HFFc6 (cell line): ENCODE measurements around the gene PCYT2. TPM values are rescaled to one million over a fixed set of nuclear protein-coding genes. Genes with fewer than 3 reads are reported as not detected.

ENCODE experiments used
- DNase-seq: peaks from one replicate; pipeline ENCODE4 v3.0.0-alpha.2; 2018
- H3K27ac Mint-ChIP-seq: 2 replicates; pipeline ENCODE4 v1.8.0; 2020; ENCODE audit warnings: mild to moderate bottlenecking, mixed read lengths
- H3K27me3 Mint-ChIP-seq: 2 replicates; pipeline ENCODE4 v1.8.0; 2021; ENCODE audit warnings: mild to moderate bottlenecking, moderate library complexity, mixed read lengths; ENCODE audit not compliant: insufficient read depth
- H3K36me3 Mint-ChIP-seq: 2 replicates; pipeline ENCODE4 v1.8.0; 2021; ENCODE audit warnings: low read depth, mixed read lengths
- H3K4me1 Mint-ChIP-seq: 2 replicates; pipeline ENCODE4 v1.8.0; 2020; ENCODE audit warnings: low read depth, mixed read lengths
- H3K4me3 Mint-ChIP-seq: 2 replicates; pipeline ENCODE4 v1.8.0; 2020; ENCODE audit warnings: mild to moderate bottlenecking, moderate library complexity, mixed read lengths
- H3K9me3 Mint-ChIP-seq: 2 replicates; pipeline ENCODE4 v1.8.0; 2020; ENCODE audit warnings: mild to moderate bottlenecking, mixed read lengths
- CTCF ChIP-seq: fragments of 200-600 bp; sonication (generic); IDR thresholded peaks from 2 replicates; pipeline ENCODE4 v1.5.0; 2021; ENCODE audit warnings: antibody characterized with exemption, mild to moderate bottlenecking
- total RNA-seq, 6 experiments: library from RNA; stranded (reverse); fragmentation: NEBNext Ultra II Directional; extraction: Animal tissue kit (Norgen Biotek cat#: 25700); gene quantifications; 2 replicates in 1 of 6; 3 replicates in 5 of 6; pipeline ENCODE4 v1.2.3, GENCODE V29; 2021

PCYT2 gene
- total RNA-seq, 6 experiments from 2014 or later, result 33.2 to 45.8 (median 35.8) TPM

- no peak overlapping the region for H3K4me3 Mint-ChIP-seq
- no peaks in the 10 kb centered on the region for H3K36me3 Mint-ChIP-seq
- H3K9me3 Mint-ChIP-seq, result no peaks in the 10 kb centered on the region
- no peak for DNase-seq
- H3K27ac Mint-ChIP-seq, result no peak overlapping the region
- peaks cover 15% of the 10 kb centered on the region for H3K27me3 Mint-ChIP-seq
- no peak for TF ChIP-seq CTCF
- no peaks in the 10 kb centered on the region for H3K4me1 Mint-ChIP-seq
Measured at GRCh38 chr17:81948635-81949378, 37.6 kb upstream of the PCYT2 start.

- Mint-ChIP-seq H3K36me3 (no peaks in the 10 kb centered on the region), H3K4me3 (no peak within 1 kb of the TSS), H3K9me3 (no peaks in the 10 kb centered on the region), H3K4me1 (no peaks in the 10 kb centered on the region), H3K27ac (no peak within 1 kb of the TSS), H3K27me3 (peaks cover 21% of the 10 kb centered on the region)
- TF ChIP-seq CTCF, result no peak
- DNase-seq, result no peak
Measured at GRCh38 chr17:81947189-81947588, 36.0 kb upstream of the PCYT2 start, which contains the start of gene MYADML2. Gene MYADML2 (minus strand): TSS chr17:81947233. CDS start chr17:81941741, 5,492 bp downstream.

GRCh38 chr17:81944858-81945257, 33.7 kb upstream of the PCYT2 start:
- no peak overlapping the region for H3K27ac Mint-ChIP-seq

GRCh38 chr17:81942167-81942553, 31.0 kb upstream of the PCYT2 start:
- Mint-ChIP-seq H3K4me3 (no peak overlapping the region), H3K27ac (no peak overlapping the region), H3K27me3 (peaks cover 16% of the 10 kb centered on the region), H3K36me3 (no peaks in the 10 kb centered on the region), H3K4me1 (peaks cover 6% of the 10 kb centered on the region), H3K9me3 (no peaks in the 10 kb centered on the region)
- no peak for DNase-seq
- no peak for TF ChIP-seq CTCF

More at GRCh38 chr17:81944858-81945257, 33.7 kb upstream of the PCYT2 start:
- Mint-ChIP-seq H3K27me3 (peaks cover 18% of the 10 kb centered on the region), H3K9me3 (no peaks in the 10 kb centered on the region), H3K36me3 (no peaks in the 10 kb centered on the region), H3K4me3 (no peak overlapping the region), H3K4me1 (no peaks in the 10 kb centered on the region)
- DNase-seq, result no peak
- TF ChIP-seq CTCF, result no peak

GRCh38 chr17:81941484-81942166, 30.4 kb upstream of the PCYT2 start:
- peaks cover 6% of the 10 kb centered on the region for H3K4me1 Mint-ChIP-seq
- H3K27me3 Mint-ChIP-seq, result peaks cover 16% of the 10 kb centered on the region
- H3K27ac Mint-ChIP-seq, result no peak overlapping the region
- no peak for TF ChIP-seq CTCF
- no peaks in the 10 kb centered on the region for H3K9me3 Mint-ChIP-seq
- DNase-seq, result no peak
- H3K36me3 Mint-ChIP-seq, result no peaks in the 10 kb centered on the region
- no peak overlapping the region for H3K4me3 Mint-ChIP-seq
